Caco-2 (cell line): ENCODE measurements around the gene NPW. TPM values are rescaled to one million over a fixed set of nuclear protein-coding genes. Genes with fewer than 3 reads are reported as not detected.

Experiments
- BruUV-seq: library from RNA; stranded (reverse); fragments of 400-500 nt; replicated peaks from 2 replicates; lab custom pipeline; 2021; lab: Mats Ljungman, UMichigan
- CTCF ChIA-PET: fragments of 300-600 bp; sonication (Branson Sonifier 250); formaldehyde crosslinking; loops from one replicate; lab custom pipeline; 2022; ENCODE audit warnings: antibody characterized with exemption; lab: Charles Lee
- POLR2A ChIA-PET: fragments of 300-600 bp; sonication (Branson Sonifier 250); formaldehyde crosslinking; loops from one replicate; lab custom pipeline; 2022; ENCODE audit warnings: antibody characterized with exemption; lab: Charles Lee
- DNase-seq, 2 experiments: peaks; one replicate each; pipeline versions ENCODE4 v3.0.0 to v3.0.0-alpha.2; 2020 to 2022
- H3K27me3 ChIP-seq: replicated peaks from 2 replicates; pipeline ENCODE4 v1.6.0; 2011; ENCODE audit warnings: low read length; ENCODE audit not compliant: control insufficient read depth, insufficient read depth
- H3K36me3 ChIP-seq: 2 replicates; pipeline ENCODE4 v1.5.1; 2011; ENCODE audit warnings: low read length; ENCODE audit not compliant: control insufficient read depth, insufficient read depth
- H3K4me1 ChIP-seq: fragments of 250-450 bp; sonication (Bioruptor Pico); 2 replicates; pipeline ENCODE4 v1.5.1; 2020; ENCODE audit warnings: mild to moderate bottlenecking
- H3K4me3 ChIP-seq: 2 replicates; pipeline ENCODE4 v1.5.1; 2011; ENCODE audit warnings: low read depth, mild to moderate bottlenecking, control low read depth, low read length
- H3K9me3 ChIP-seq: fragments of 250-450 bp; sonication (Bioruptor Pico); 2 replicates; pipeline ENCODE4 v1.5.1; 2020; ENCODE audit warnings: mild to moderate bottlenecking, moderate library complexity
- H3K27ac Mint-ChIP-seq: one replicate; pipeline ENCODE4 v1.8.0; 2022; ENCODE audit warnings: mixed read lengths; ENCODE audit not compliant: unreplicated experiment
- H3K27me3 Mint-ChIP-seq: one replicate; pipeline ENCODE4 v1.8.0; 2022; ENCODE audit warnings: mixed read lengths; ENCODE audit not compliant: insufficient read depth, unreplicated experiment
- H3K36me3 Mint-ChIP-seq: one replicate; pipeline ENCODE4 v1.8.0; 2022; ENCODE audit warnings: mild to moderate bottlenecking, mixed read lengths; ENCODE audit not compliant: insufficient read depth, unreplicated experiment
- H3K4me1 Mint-ChIP-seq: one replicate; pipeline ENCODE4 v1.8.0; 2022; ENCODE audit warnings: low read depth, mixed read lengths; ENCODE audit not compliant: unreplicated experiment
- H3K4me3 Mint-ChIP-seq: one replicate; pipeline ENCODE4 v1.8.0; 2022; ENCODE audit warnings: mild to moderate bottlenecking, moderate library complexity, mixed read lengths; ENCODE audit not compliant: unreplicated experiment
- H3K9me3 Mint-ChIP-seq: one replicate; pipeline ENCODE4 v1.8.0; 2022; ENCODE audit warnings: mixed read lengths; ENCODE audit not compliant: unreplicated experiment
- intact Hi-C: fragments of 100-400 bp; cut with micrococcal nuclease; formaldehyde crosslinking; loops from one replicate; pipeline ENCODE4 v1.10.0; 2022; ENCODE audit not compliant: unreplicated experiment
- total RNA-seq: library from RNA; stranded (reverse); gene quantifications from 2 replicates; pipeline ENCODE4 v1.2.3, GENCODE V29; 2022
- TF ChIP-seq, protein P1 (sequence below), 2 experiments: fragments of 200-600 bp in 1 of 2; IDR thresholded peaks; 1 replicate in 1 of 2; 2 replicates in 1 of 2; pipeline versions ENCODE4 v1.5.1 to v1.8.0; 2011 to 2022; ENCODE audit warnings: antibody characterized with exemption in 1 of 2, control low read depth in 1 of 2, inconsistent platforms in 1 of 2, low read depth in 1 of 2, low read length in 1 of 2, mild to moderate bottlenecking in 1 of 2, moderate library complexity in 1 of 2; ENCODE audit not compliant: insufficient read depth in 1 of 2, severe bottlenecking in 1 of 2, unreplicated experiment in 1 of 2

Gene NPW
- total RNA-seq, 1 experiment from 2014 or later = 6.1 TPM

DNA sequence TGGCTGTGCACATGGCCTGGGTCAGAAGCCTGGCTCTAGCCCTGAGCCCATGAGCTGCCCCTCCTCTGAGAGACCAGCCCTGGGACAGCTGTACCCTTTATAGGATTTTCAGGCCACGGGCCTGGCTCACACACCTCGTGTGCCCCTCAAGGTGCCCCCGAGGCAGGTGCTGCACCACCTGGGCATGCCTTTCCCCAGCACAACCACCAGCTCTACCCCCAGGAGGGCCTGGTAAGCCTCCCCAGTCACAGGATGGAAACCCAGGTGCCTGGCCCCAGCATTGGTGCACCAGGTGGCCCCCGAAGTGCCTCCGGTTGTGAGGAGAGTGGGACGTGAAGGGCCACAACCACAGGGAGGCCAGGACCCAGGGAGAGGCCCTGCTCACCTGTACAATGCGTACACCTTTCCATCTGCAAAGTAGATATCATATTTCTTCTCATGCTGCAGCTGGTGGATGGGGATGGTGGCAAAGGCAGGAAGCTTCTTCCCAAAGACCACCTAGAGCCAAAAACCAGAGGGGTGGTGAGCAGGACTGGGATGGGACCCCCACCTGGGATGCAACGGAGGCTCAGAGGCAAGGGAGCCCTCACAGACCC, 16.3 kb upstream of the NPW start:
- H3K4me1 ChIP-seq = peaks cover 12% of the 10 kb centered on the region; the same call in 1 of the 2 replicates
- ChIA-PET POLR2A (no interaction called here), CTCF (interaction anchor here (0.7 to 1.0 kb wide), 4 partner anchors 21 to 293 kb away, joined by 3 to 5 read pairs (median 3); partner anchors contain the start of gene NOXO1)
- intact Hi-C loops = no loop called here
- H3K27me3 ChIP-seq = no peaks in the 10 kb centered on the region
- peaks cover 2% of the 10 kb centered on the region for H3K36me3 ChIP-seq
- peaks cover 5% of the 10 kb centered on the region for H3K4me1 Mint-ChIP-seq
- no peak overlapping the region for H3K4me3 Mint-ChIP-seq
- TF ChIP-seq, protein P1, sequence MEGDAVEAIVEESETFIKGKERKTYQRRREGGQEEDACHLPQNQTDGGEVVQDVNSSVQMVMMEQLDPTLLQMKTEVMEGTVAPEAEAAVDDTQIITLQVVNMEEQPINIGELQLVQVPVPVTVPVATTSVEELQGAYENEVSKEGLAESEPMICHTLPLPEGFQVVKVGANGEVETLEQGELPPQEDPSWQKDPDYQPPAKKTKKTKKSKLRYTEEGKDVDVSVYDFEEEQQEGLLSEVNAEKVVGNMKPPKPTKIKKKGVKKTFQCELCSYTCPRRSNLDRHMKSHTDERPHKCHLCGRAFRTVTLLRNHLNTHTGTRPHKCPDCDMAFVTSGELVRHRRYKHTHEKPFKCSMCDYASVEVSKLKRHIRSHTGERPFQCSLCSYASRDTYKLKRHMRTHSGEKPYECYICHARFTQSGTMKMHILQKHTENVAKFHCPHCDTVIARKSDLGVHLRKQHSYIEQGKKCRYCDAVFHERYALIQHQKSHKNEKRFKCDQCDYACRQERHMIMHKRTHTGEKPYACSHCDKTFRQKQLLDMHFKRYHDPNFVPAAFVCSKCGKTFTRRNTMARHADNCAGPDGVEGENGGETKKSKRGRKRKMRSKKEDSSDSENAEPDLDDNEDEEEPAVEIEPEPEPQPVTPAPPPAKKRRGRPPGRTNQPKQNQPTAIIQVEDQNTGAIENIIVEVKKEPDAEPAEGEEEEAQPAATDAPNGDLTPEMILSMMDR (IDR thresholded peaks at IDR 0.05; ENCODE audit: insufficient read depth in 1 of 2, low read depth in 1 of 2, low read length in 1 of 2, severe bottlenecking in 1 of 2, unreplicated experiment in 1 of 2) = no peak
- DNase-seq = no peak
- H3K9me3 ChIP-seq = no peaks in the 10 kb centered on the region
- no peak overlapping the region for H3K27ac Mint-ChIP-seq
- H3K27me3 Mint-ChIP-seq = no peaks in the 10 kb centered on the region
- no peak overlapping the region for H3K4me3 ChIP-seq
- H3K9me3 Mint-ChIP-seq = no peaks in the 10 kb centered on the region
- no TSS peak for BruUV-seq
- H3K36me3 Mint-ChIP-seq = peaks cover 63% of the 10 kb centered on the region

DNA sequence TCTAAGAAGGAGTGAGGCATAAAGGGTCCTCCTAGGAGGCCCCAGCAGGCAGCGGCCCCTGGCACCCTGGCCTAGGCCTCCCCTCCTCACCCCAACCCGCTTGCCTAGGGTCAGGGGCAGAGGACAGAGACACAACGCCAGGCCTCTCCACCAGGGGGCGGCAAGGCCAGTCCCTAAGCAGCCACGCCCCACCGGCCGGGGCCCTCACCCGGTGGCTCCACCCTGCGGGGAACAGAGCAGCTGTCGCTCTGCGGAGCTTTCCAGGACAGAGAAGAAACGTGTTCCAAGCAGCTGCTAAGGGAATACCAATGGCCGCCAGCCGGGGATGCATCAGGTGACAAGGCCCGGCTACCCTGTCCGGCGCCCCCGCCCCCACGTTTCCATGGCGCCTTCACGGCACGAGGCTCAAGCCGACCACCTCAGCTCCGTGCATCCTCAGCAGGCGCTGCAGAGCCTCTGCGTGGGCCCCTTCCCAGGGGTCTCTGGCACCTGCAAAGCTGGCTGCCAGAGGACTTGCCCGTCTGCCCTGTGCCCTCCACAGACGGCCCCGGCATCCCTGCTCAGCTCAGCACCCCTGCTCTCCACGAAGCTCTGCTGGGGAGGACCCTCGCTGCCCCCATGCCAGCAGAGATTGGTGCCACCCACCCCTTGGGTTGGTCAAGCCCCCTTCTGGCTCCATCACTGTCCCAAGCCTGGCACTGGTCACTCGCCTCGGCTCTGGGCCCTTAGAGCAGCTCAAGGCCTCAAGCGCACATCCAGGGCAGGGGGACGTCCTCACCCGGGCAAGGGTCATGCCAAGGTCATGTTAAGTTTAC, 15.6 kb upstream of the NPW start:
- ChIA-PET CTCF (interaction anchor here (0.7 to 1.3 kb wide), 3 partner anchors 10 to 137 kb away, joined by 3 to 5 read pairs (median 4); no protein-coding TSS in a partner anchor), POLR2A (interaction anchor here (0.5 kb wide), 1 partner anchor 39 kb away, joined by 5 read pairs; the partner anchor contains the start of gene RPS2)
- Mint-ChIP-seq H3K4me1 (peaks cover 5% of the 10 kb centered on the region), H3K27ac (no peak overlapping the region), H3K36me3 (peaks cover 56% of the 10 kb centered on the region), H3K4me3 (no peak overlapping the region), H3K9me3 (no peaks in the 10 kb centered on the region), H3K27me3 (no peaks in the 10 kb centered on the region)
- H3K9me3 ChIP-seq = no peaks in the 10 kb centered on the region
- H3K4me1 ChIP-seq = peaks cover 15% of the 10 kb centered on the region; the same call in 1 of the 2 replicates
- no TSS peak for BruUV-seq
- peaks cover 2% of the 10 kb centered on the region for H3K36me3 ChIP-seq
- DNase-seq = peak; percentile 79 to 86
- intact Hi-C loops = no loop called here
- H3K27me3 ChIP-seq = no peaks in the 10 kb centered on the region
- TF ChIP-seq, protein P1 (IDR thresholded peaks at IDR 0.05; ENCODE audit: insufficient read depth in 1 of 2, low read depth in 1 of 2, low read length in 1 of 2, severe bottlenecking in 1 of 2, unreplicated experiment in 1 of 2) = peak; percentile 80 to 86
- H3K4me3 ChIP-seq = no peak overlapping the region

DNA sequence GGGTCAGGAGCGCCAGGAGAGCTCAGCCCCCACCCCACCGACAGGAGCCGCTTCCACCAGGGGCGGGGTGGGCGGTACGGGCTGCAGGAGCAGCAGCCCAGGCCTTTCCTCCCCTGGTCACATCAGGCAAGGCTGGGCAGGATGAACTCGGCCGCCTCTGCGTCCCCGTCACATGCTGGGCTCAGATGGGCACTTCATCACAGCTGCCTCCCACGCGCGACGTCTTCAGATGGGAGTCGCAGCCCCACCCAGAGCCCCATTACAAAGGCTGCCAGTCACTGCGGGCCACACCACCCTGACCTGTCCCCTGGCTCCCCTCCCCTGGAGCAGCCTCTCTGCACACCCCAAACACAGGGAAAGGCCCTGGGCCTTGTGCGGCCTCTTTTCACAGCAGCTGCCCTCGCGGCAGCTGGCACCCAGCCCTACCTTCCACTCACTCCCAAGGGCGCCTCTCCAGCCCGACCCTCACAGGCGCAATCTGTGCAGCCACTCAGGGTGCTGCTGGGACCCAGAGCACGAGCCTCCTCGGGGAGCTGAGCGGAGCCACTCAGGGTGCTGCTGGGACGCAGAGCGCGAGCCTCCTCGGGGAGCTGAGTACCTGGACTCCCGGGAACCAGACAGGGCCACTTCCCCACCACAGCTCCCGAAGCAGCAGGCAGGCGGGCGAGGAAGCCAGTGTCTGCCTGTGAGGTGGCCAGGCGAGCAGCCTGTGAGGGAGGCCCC, 14.6 kb upstream of the NPW start:
- Mint-ChIP-seq H3K27me3 (no peaks in the 10 kb centered on the region), H3K4me1 (peaks cover 5% of the 10 kb centered on the region), H3K36me3 (peaks cover 49% of the 10 kb centered on the region), H3K9me3 (no peaks in the 10 kb centered on the region), H3K4me3 (no peak overlapping the region), H3K27ac (no peak overlapping the region)
- no TSS peak for BruUV-seq
- intact Hi-C loops = no loop called here
- TF ChIP-seq, protein P1 (IDR thresholded peaks at IDR 0.05; ENCODE audit: insufficient read depth in 1 of 2, low read depth in 1 of 2, low read length in 1 of 2, severe bottlenecking in 1 of 2, unreplicated experiment in 1 of 2) = no peak
- H3K4me1 ChIP-seq = peaks cover 15% of the 10 kb centered on the region; the same call in 1 of the 2 replicates
- H3K9me3 ChIP-seq = no peaks in the 10 kb centered on the region
- CTCF ChIA-PET = interaction anchor here (1.3 kb wide), 1 partner anchor 11 kb away, joined by 4 read pairs; no protein-coding TSS in a partner anchor
- no peaks in the 10 kb centered on the region for H3K27me3 ChIP-seq
- POLR2A ChIA-PET = no interaction called here
- no peak overlapping the region for H3K4me3 ChIP-seq
- DNase-seq = no peak
- no peaks in the 10 kb centered on the region; the same call in 1 of the 2 replicates for H3K36me3 ChIP-seq
